PFSK-1 (cell line): ENCODE data around the gene AUTS2.

Experiments used
- POLR2AphosphoS5 ChIP-seq: IDR thresholded peaks from 2 replicates; pipeline ENCODE4 v1.6.1; 2012; ENCODE audit warnings: low read depth, mild to moderate bottlenecking, control low read depth, low read length, moderate library complexity
- REST ChIP-seq, 2 experiments: IDR thresholded peaks; 2 replicates each; pipeline versions ENCODE4 v1.6.1 to v1.8.0; 2011 to 2012; ENCODE audit warnings: low read depth in 2 of 2, low read length in 2 of 2, control low read depth in 1 of 2, inconsistent platforms in 1 of 2, mild to moderate bottlenecking in 1 of 2, moderate library complexity in 1 of 2; ENCODE audit not compliant: insufficient read depth in 1 of 2
- SIN3A ChIP-seq: IDR thresholded peaks from 2 replicates; pipeline ENCODE4 v1.6.1; 2012; ENCODE audit warnings: mild to moderate bottlenecking, low read length, moderate library complexity, borderline replicate concordance; ENCODE audit not compliant: insufficient read depth
- TAF1 ChIP-seq: IDR thresholded peaks from 2 replicates; pipeline ENCODE4 v1.6.1; 2012; ENCODE audit warnings: low read length, control low read depth, borderline replicate concordance; ENCODE audit not compliant: insufficient read depth

DNA sequence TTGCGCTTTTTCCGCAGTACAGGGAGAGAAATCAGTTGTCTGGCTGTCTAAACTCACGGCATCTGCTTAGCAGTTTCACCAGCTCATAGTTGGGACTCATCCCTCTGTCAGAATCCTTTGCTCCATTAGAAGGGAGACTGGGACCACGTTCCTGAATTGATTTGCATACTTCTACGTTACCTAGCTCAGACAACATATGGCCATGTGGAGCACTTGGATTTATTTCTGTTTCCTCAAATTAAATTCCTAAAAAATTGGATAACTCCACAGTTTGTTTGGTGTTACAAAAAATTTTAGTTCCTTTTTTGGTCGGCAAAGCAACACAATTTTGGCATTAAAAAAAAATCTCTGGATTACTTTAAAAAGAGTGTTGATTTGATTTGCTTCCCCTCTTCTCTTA, 614.0 kb downstream of the AUTS2 start:
- no peak for TF ChIP-seq REST (IDR thresholded peaks at IDR 0.05; ENCODE audit: insufficient read depth in 1 of 2, low read depth in 2 of 2, low read length in 2 of 2)
- no peak for TF ChIP-seq POLR2AphosphoS5
- TF ChIP-seq SIN3A = no peak
- no peak for TF ChIP-seq TAF1
